Heart left ventricle (tissue), 13 donors: ENCODE measurements around the gene CTNND2.

Experiments used
- POLR2A ChIP-seq, 2 donors: fragments of 450-650 bp; IDR thresholded peaks; one replicate each; pipeline ENCODE4 v1.6.1; 2017; ENCODE audit warnings: antibody characterized with exemption in 2 of 2, mild to moderate bottlenecking in 2 of 2, moderate library complexity in 2 of 2
- TF ChIP-seq, protein P1 (sequence below), 12 donors: fragments of 200-600 bp; sonication (generic) in 4 of 12; IDR thresholded peaks; one replicate each; pipeline versions ENCODE4 v1.5.0 to v1.8.0; 2018 to 2022; ENCODE audit warnings: antibody characterized with exemption in 12 of 12, mild to moderate bottlenecking in 5 of 12
- donor health status: ischemic (EF 13 %, LVEDD 7.1; RV severe dilation, severe dysfunction).
- donor health status: DM: no; HTN: yes; CAD: no.
- donor health status: DM: no; HTN: no; CAD: no.
- donor health status: ischemic (EF 25% LVEDD 6.9; RV normal size, moderate dysfunction).
- donor health status: ischemic (EF 25% LVEDD 5.7; RV mildly dilated, moderate dysfunction).
- donor health status: ischemic (EF 35%, LVEDD 5.7; RV mildly dilated, moderate dysfunction).
- donor health status: nonischemic (EF 11% LVEDD 7.7; RV severe dilation, severe dysfunction).
- donor health status: DM: yes; HTN: yes; CAD: no.
- donor health status: PGD.
- donor health status: ischemic (EF 29% LVEDD 5.4; RV normal size, mild dysfunction).
- donor health status: nonischemic (EF 23%, LVEDD 6.1; RV moderate dilation, normal function).

DNA sequence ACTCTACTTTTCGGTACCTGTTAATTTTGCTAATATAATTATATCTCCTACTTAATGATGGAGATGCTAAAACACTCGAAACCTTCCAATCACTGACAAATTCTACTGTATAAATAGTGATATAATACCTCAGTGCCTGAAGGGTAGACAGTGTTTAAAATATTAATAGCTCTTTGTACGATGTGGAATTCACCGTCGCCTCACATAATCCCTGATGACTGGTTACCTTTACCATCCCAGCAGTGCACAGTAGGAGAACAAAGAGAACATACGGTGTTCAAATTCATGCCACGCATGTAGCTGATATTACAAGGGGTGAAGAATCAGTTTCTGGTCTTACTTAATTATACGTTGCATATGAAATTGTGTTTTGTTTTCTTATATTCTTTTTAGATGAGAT, 506.7 kb downstream of the CTNND2 start:
- TF ChIP-seq, protein P1, sequence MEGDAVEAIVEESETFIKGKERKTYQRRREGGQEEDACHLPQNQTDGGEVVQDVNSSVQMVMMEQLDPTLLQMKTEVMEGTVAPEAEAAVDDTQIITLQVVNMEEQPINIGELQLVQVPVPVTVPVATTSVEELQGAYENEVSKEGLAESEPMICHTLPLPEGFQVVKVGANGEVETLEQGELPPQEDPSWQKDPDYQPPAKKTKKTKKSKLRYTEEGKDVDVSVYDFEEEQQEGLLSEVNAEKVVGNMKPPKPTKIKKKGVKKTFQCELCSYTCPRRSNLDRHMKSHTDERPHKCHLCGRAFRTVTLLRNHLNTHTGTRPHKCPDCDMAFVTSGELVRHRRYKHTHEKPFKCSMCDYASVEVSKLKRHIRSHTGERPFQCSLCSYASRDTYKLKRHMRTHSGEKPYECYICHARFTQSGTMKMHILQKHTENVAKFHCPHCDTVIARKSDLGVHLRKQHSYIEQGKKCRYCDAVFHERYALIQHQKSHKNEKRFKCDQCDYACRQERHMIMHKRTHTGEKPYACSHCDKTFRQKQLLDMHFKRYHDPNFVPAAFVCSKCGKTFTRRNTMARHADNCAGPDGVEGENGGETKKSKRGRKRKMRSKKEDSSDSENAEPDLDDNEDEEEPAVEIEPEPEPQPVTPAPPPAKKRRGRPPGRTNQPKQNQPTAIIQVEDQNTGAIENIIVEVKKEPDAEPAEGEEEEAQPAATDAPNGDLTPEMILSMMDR (IDR thresholded peaks at IDR 0.05): no peak
- TF ChIP-seq POLR2A (IDR thresholded peaks at IDR 0.05): no peak
